H1 (cell line): ENCODE results near the gene PTTG1IP. TPM values are rescaled to one million over a fixed set of nuclear protein-coding genes. Genes with fewer than 3 reads are reported as not detected.

ENCODE experiments used
- BRCA1 ChIP-seq: IDR thresholded peaks from 2 replicates; pipeline ENCODE4 v1.6.1; 2012; ENCODE audit warnings: low read depth, low read length, improper control_type of control experiment
- SIN3A ChIP-seq, 2 experiments: IDR thresholded peaks in 1 of 2; conservative IDR thresholded peaks in 1 of 2; 2 replicates each; pipeline ENCODE4 v1.6.1; 2011 to 2012; ENCODE audit warnings: low read length in 2 of 2, improper control_type of control experiment in 1 of 2, low read depth in 1 of 2, mild to moderate bottlenecking in 1 of 2
- polyA plus RNA-seq, 7 experiments: library from polyadenylated mRNA; depleted of rRNA in 3 of 7; stranded (reverse) in 5 of 7; unstranded in 2 of 7; fragments of >200 nt in 5 of 7; fragments of 200-250 nt in 2 of 7; gene quantifications; 1 replicate in 5 of 7; 2 replicates in 1 of 7; 4 replicates in 1 of 7; pipeline versions ENCODE4 v1.2.1 to v1.2.3, GENCODE V29; 2011 to 2013; ENCODE audit warnings: missing spikeins in 2 of 7, mixed read lengths in 2 of 7
- total RNA-seq: library from RNA; stranded (reverse); fragmentation: NEBNext Ultra II Directional; extraction: Animal tissue kit (Norgen Biotek cat#: 25700); gene quantifications from 2 replicates; pipeline ENCODE4 v1.2.1, GENCODE V29; 2021
- TF ChIP-seq, protein P1 (sequence below), 3 experiments: IDR thresholded peaks; 1 replicate in 2 of 3; 2 replicates in 1 of 3; pipeline versions ENCODE4 v1.5.1 to v1.6.1; 2011; ENCODE audit warnings: low read length in 3 of 3, mild to moderate bottlenecking in 3 of 3, inconsistent platforms in 2 of 3, low read depth in 1 of 3, moderate library complexity in 1 of 3; ENCODE audit not compliant: insufficient read depth in 1 of 3; ENCODE audit errors: control extremely low read depth in 1 of 3

PTTG1IP gene
- total and polyA plus RNA-seq, 2 of the 8 experiments (the other 6 are each of a cell fraction or from before 2014, with no cell fraction given) = 90.8 to 130 TPM

DNA sequence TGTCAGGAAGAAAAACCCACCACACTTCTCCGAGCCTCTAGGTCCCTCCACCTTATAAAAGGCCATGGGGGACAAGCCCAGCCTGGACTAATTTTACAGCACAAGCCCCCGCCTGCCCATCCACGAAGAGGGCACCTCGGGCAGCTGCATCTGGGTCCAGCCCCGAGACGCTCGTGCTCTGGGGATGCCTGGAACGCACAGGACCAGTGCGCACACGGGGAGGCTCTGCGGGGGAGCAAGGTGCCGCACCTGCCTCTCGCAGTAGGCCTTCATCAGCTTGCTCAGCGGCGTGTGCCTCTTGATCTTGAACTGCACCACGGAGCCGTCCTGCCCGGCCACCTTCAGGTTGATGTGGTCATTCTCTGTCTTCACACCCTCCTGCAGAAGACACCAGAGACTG is 59.8 kb downstream of the PTTG1IP start (continued):
- TF ChIP-seq SIN3A (conservative IDR thresholded peaks at IDR 0.05 in 1 of 2, IDR thresholded peaks at IDR 0.05 in 1 of 2; ENCODE audit: low read depth in 1 of 2, low read length in 2 of 2) (no peak), BRCA1 (no peak)
- TF ChIP-seq, protein P1, sequence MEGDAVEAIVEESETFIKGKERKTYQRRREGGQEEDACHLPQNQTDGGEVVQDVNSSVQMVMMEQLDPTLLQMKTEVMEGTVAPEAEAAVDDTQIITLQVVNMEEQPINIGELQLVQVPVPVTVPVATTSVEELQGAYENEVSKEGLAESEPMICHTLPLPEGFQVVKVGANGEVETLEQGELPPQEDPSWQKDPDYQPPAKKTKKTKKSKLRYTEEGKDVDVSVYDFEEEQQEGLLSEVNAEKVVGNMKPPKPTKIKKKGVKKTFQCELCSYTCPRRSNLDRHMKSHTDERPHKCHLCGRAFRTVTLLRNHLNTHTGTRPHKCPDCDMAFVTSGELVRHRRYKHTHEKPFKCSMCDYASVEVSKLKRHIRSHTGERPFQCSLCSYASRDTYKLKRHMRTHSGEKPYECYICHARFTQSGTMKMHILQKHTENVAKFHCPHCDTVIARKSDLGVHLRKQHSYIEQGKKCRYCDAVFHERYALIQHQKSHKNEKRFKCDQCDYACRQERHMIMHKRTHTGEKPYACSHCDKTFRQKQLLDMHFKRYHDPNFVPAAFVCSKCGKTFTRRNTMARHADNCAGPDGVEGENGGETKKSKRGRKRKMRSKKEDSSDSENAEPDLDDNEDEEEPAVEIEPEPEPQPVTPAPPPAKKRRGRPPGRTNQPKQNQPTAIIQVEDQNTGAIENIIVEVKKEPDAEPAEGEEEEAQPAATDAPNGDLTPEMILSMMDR (IDR thresholded peaks at IDR 0.05; ENCODE audit: control extremely low read depth in 1 of 3, insufficient read depth in 1 of 3, low read depth in 1 of 3, low read length in 3 of 3) = no peak
- TF ChIP-seq, all 59 proteins: peak for 0
